Caco-2 (cell line): Measurements from ENCODE around the gene TAF11L6. TPM values are rescaled to one million over a fixed set of nuclear protein-coding genes. Genes with fewer than 3 reads are reported as not detected.
"Not testable (repeated sequence)": the region's sequence is repeated elsewhere in the genome, so short reads cannot be mapped to it uniquely, and the experiment has no call there.

ENCODE experiments used
- Bru-seq: library from RNA; stranded (reverse); fragments of 400-500 nt; gene quantifications from one replicate; lab custom pipeline; 2021; lab: Mats Ljungman, UMichigan
- BruChase-seq, 2 experiments: library from RNA; stranded (reverse); fragments of 400-500 nt; gene quantifications; one replicate each; lab custom pipeline; 2021; lab: Mats Ljungman, UMichigan
- BruUV-seq: library from RNA; stranded (reverse); fragments of 400-500 nt; replicated peaks from 2 replicates; lab custom pipeline; 2021; lab: Mats Ljungman, UMichigan
- CTCF ChIA-PET: fragments of 300-600 bp; sonication (Branson Sonifier 250); formaldehyde crosslinking; loops from one replicate; lab custom pipeline; 2022; ENCODE audit warnings: antibody characterized with exemption; lab: Charles Lee
- POLR2A ChIA-PET: fragments of 300-600 bp; sonication (Branson Sonifier 250); formaldehyde crosslinking; loops from one replicate; lab custom pipeline; 2022; ENCODE audit warnings: antibody characterized with exemption; lab: Charles Lee
- DNase-seq, 2 experiments: peaks; one replicate each; pipeline versions ENCODE4 v3.0.0 to v3.0.0-alpha.2; 2020 to 2022
- H3K27me3 ChIP-seq: replicated peaks from 2 replicates; pipeline ENCODE4 v1.6.0; 2011; ENCODE audit warnings: low read length; ENCODE audit not compliant: control insufficient read depth, insufficient read depth
- H3K36me3 ChIP-seq: 2 replicates; pipeline ENCODE4 v1.5.1; 2011; ENCODE audit warnings: low read length; ENCODE audit not compliant: control insufficient read depth, insufficient read depth
- H3K4me1 ChIP-seq: fragments of 250-450 bp; sonication (Bioruptor Pico); 2 replicates; pipeline ENCODE4 v1.5.1; 2020; ENCODE audit warnings: mild to moderate bottlenecking
- H3K4me3 ChIP-seq: 2 replicates; pipeline ENCODE4 v1.5.1; 2011; ENCODE audit warnings: low read depth, mild to moderate bottlenecking, control low read depth, low read length
- H3K9me3 ChIP-seq: fragments of 250-450 bp; sonication (Bioruptor Pico); 2 replicates; pipeline ENCODE4 v1.5.1; 2020; ENCODE audit warnings: mild to moderate bottlenecking, moderate library complexity
- H3K27ac Mint-ChIP-seq: one replicate; pipeline ENCODE4 v1.8.0; 2022; ENCODE audit warnings: mixed read lengths; ENCODE audit not compliant: unreplicated experiment
- H3K27me3 Mint-ChIP-seq: one replicate; pipeline ENCODE4 v1.8.0; 2022; ENCODE audit warnings: mixed read lengths; ENCODE audit not compliant: insufficient read depth, unreplicated experiment
- H3K36me3 Mint-ChIP-seq: one replicate; pipeline ENCODE4 v1.8.0; 2022; ENCODE audit warnings: mild to moderate bottlenecking, mixed read lengths; ENCODE audit not compliant: insufficient read depth, unreplicated experiment
- H3K4me1 Mint-ChIP-seq: one replicate; pipeline ENCODE4 v1.8.0; 2022; ENCODE audit warnings: low read depth, mixed read lengths; ENCODE audit not compliant: unreplicated experiment
- H3K4me3 Mint-ChIP-seq: one replicate; pipeline ENCODE4 v1.8.0; 2022; ENCODE audit warnings: mild to moderate bottlenecking, moderate library complexity, mixed read lengths; ENCODE audit not compliant: unreplicated experiment
- H3K9me3 Mint-ChIP-seq: one replicate; pipeline ENCODE4 v1.8.0; 2022; ENCODE audit warnings: mixed read lengths; ENCODE audit not compliant: unreplicated experiment
- intact Hi-C: fragments of 100-400 bp; cut with micrococcal nuclease; formaldehyde crosslinking; loops from one replicate; pipeline ENCODE4 v1.10.0; 2022; ENCODE audit not compliant: unreplicated experiment
- long read RNA-seq: library from polyadenylated mRNA; stranded (forward); transcript quantifications from one replicate; pipeline ENCODE4 v2.0.0, GENCODE V29; 2022
- total RNA-seq: library from RNA; stranded (reverse); gene quantifications from 2 replicates; pipeline ENCODE4 v1.2.3, GENCODE V29; 2022
- TF ChIP-seq, protein P1 (sequence below), 2 experiments: fragments of 200-600 bp in 1 of 2; IDR thresholded peaks; 1 replicate in 1 of 2; 2 replicates in 1 of 2; pipeline versions ENCODE4 v1.5.1 to v1.8.0; 2011 to 2022; ENCODE audit warnings: antibody characterized with exemption in 1 of 2, control low read depth in 1 of 2, inconsistent platforms in 1 of 2, low read depth in 1 of 2, low read length in 1 of 2, mild to moderate bottlenecking in 1 of 2, moderate library complexity in 1 of 2; ENCODE audit not compliant: insufficient read depth in 1 of 2, severe bottlenecking in 1 of 2, unreplicated experiment in 1 of 2

TAF11L6 gene
- total RNA-seq (not detected in 2 replicates), Bru-seq, nascent RNA (not detected), BruChase-seq, experiment 1, labeled RNA remaining after a 2-hour chase (not detected), BruChase-seq, experiment 2, labeled RNA remaining after a 6-hour chase (not detected)
- long read RNA-seq, result 0 reads

- H3K4me1 ChIP-seq, H3K36me3 Mint-ChIP-seq, H3K27ac Mint-ChIP-seq, CTCF ChIA-PET, H3K9me3 Mint-ChIP-seq, POLR2A ChIA-PET, H3K4me1 Mint-ChIP-seq, H3K27me3 Mint-ChIP-seq, H3K36me3 ChIP-seq, H3K9me3 ChIP-seq, H3K27me3 ChIP-seq, H3K4me3 ChIP-seq, BruUV-seq, intact Hi-C loops, DNase-seq, H3K4me3 Mint-ChIP-seq: not testable (repeated sequence)
Observed at GRCh38 chr5:17528369-17528768, at the start of gene TAF11L6. TAF11L6 (plus strand) TSS chr5:17528669.

GRCh38 chr5:17481378-17481777 lies 47.1 kb upstream of the TAF11L6 start:
- Histone ChIP-seq H3K36me3 (no peaks in the 10 kb centered on the region), H3K27me3 (no peaks in the 10 kb centered on the region; the same call in 1 of the 2 replicates), H3K9me3 (no peaks in the 10 kb centered on the region), H3K4me3 (no peak overlapping the region), H3K4me1 (no peaks in the 10 kb centered on the region)
- peaks cover 7% of the 10 kb centered on the region for H3K4me1 Mint-ChIP-seq
- no peak overlapping the region for H3K4me3 Mint-ChIP-seq
- DNase-seq, result no peak
- ChIA-PET CTCF (no interaction called here), POLR2A (no interaction called here)
- H3K27me3 Mint-ChIP-seq, result peaks cover 4% of the 10 kb centered on the region
- H3K27ac Mint-ChIP-seq, result no peak overlapping the region
- H3K36me3 Mint-ChIP-seq, result no peaks in the 10 kb centered on the region
- no TSS peak for BruUV-seq
- intact Hi-C loops, result no loop called here
- TF ChIP-seq, protein P1, sequence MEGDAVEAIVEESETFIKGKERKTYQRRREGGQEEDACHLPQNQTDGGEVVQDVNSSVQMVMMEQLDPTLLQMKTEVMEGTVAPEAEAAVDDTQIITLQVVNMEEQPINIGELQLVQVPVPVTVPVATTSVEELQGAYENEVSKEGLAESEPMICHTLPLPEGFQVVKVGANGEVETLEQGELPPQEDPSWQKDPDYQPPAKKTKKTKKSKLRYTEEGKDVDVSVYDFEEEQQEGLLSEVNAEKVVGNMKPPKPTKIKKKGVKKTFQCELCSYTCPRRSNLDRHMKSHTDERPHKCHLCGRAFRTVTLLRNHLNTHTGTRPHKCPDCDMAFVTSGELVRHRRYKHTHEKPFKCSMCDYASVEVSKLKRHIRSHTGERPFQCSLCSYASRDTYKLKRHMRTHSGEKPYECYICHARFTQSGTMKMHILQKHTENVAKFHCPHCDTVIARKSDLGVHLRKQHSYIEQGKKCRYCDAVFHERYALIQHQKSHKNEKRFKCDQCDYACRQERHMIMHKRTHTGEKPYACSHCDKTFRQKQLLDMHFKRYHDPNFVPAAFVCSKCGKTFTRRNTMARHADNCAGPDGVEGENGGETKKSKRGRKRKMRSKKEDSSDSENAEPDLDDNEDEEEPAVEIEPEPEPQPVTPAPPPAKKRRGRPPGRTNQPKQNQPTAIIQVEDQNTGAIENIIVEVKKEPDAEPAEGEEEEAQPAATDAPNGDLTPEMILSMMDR (IDR thresholded peaks at IDR 0.05; ENCODE audit: insufficient read depth in 1 of 2, low read depth in 1 of 2, low read length in 1 of 2, severe bottlenecking in 1 of 2, unreplicated experiment in 1 of 2), result no peak
- no peaks in the 10 kb centered on the region for H3K9me3 Mint-ChIP-seq

DNA sequence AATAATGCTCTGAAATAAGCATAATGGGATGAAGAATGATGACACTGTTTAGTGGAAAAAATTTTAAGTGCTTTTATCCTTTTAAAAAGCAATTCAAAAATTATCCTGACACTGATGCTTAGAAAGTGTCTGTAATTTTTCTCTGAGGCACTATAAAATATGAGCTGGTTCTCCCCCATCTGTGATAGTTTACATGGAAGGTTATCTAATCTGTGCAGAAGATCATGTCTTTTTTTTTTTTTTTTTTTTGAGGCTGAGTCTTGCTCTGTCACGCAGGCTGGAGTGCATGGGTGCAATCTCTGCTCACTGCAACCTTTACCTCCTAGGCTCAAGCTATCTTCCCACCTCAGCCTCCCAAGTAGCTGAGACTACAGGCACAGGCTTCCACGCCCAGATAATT lies 45.7 kb upstream of the TAF11L6 start:
- intact Hi-C loops, result no loop called here
- CTCF ChIA-PET, result no interaction called here
- Mint-ChIP-seq H3K4me1 (peaks cover 7% of the 10 kb centered on the region), H3K27ac (no peak overlapping the region), H3K9me3 (no peaks in the 10 kb centered on the region), H3K4me3 (no peak overlapping the region), H3K27me3 (peaks cover 4% of the 10 kb centered on the region), H3K36me3 (no peaks in the 10 kb centered on the region)
- DNase-seq, result no peak
- Histone ChIP-seq H3K4me1 (no peaks in the 10 kb centered on the region), H3K4me3 (no peak overlapping the region), H3K9me3 (no peaks in the 10 kb centered on the region), H3K36me3 (no peaks in the 10 kb centered on the region), H3K27me3 (no peaks in the 10 kb centered on the region)
- no TSS peak for BruUV-seq
- POLR2A ChIA-PET, result no interaction called here
- TF ChIP-seq, protein P1 (IDR thresholded peaks at IDR 0.05; ENCODE audit: insufficient read depth in 1 of 2, low read depth in 1 of 2, low read length in 1 of 2, severe bottlenecking in 1 of 2, unreplicated experiment in 1 of 2), result no peak

- CTCF ChIA-PET, BruUV-seq, H3K4me3 ChIP-seq, H3K27ac Mint-ChIP-seq, H3K4me1 ChIP-seq, DNase-seq, H3K9me3 ChIP-seq, H3K9me3 Mint-ChIP-seq, H3K4me3 Mint-ChIP-seq, H3K36me3 ChIP-seq, POLR2A ChIA-PET, H3K36me3 Mint-ChIP-seq, H3K4me1 Mint-ChIP-seq, intact Hi-C loops, H3K27me3 ChIP-seq, H3K27me3 Mint-ChIP-seq: not testable (repeated sequence)
Observed at GRCh38 chr5:17486464-17487173, 41.9 kb upstream of the TAF11L6 start.
